Breast epithelium (tissue), 4 donors: ENCODE data around the gene CARM1. TPM values are rescaled to one million over a fixed set of nuclear protein-coding genes. Genes with fewer than 3 reads are reported as not detected.

Experiments used
- DNase-seq, 2 donors: peaks; one replicate each; pipeline ENCODE4 v3.0.0-alpha.2; 2019; ENCODE audit warnings: low spot score in 2 of 2
- H3K27ac ChIP-seq, 2 donors: fragments of 200-600 bp; sonication (generic) in 1 of 2; one replicate each; pipeline ENCODE4 v1.5.1; 2016 to 2019; ENCODE audit warnings: mild to moderate bottlenecking in 1 of 2
- H3K27me3 ChIP-seq, 2 donors: fragments of 200-600 bp; sonication (generic) in 1 of 2; one replicate each; pipeline versions ENCODE4 v1.5.1 to v1.6.0; 2017 to 2019; ENCODE audit warnings: control low read depth in 1 of 2, mild to moderate bottlenecking in 1 of 2
- H3K36me3 ChIP-seq: fragments of 200-600 bp; one replicate; pipeline ENCODE4 v1.5.1; 2019
- H3K4me1 ChIP-seq, 2 donors: fragments of 200-600 bp; sonication (generic); one replicate each; pipeline ENCODE4 v1.5.1; 2016 to 2019; ENCODE audit warnings: control low read depth in 1 of 2
- H3K4me3 ChIP-seq, 3 donors: fragments of 200-600 bp; sonication (generic); 1 replicate in 2 of 3; 2 replicates in 1 of 3; pipeline ENCODE4 v1.5.1; 2016 to 2019; ENCODE audit warnings: mild to moderate bottlenecking in 3 of 3, moderate library complexity in 2 of 3
- H3K9me3 ChIP-seq, 2 donors: fragments of 200-600 bp; sonication (generic) in 1 of 2; one replicate each; pipeline ENCODE4 v1.5.1; 2016 to 2019; ENCODE audit warnings: control low read depth in 1 of 2
- CTCF ChIP-seq, 3 donors: fragments of 450-650 bp; IDR thresholded peaks; one replicate each; pipeline ENCODE4 v1.5.1; 2016 to 2017; ENCODE audit warnings: antibody characterized with exemption in 3 of 3, mild to moderate bottlenecking in 3 of 3, moderate library complexity in 3 of 3
- POLR2A ChIP-seq: fragments of 450-650 bp; IDR thresholded peaks from one replicate; pipeline ENCODE4 v1.6.1; 2016; ENCODE audit warnings: antibody characterized with exemption, mild to moderate bottlenecking, moderate library complexity
- POLR2AphosphoS5 ChIP-seq, 3 donors: sonication (generic); formaldehyde crosslinking; IDR thresholded peaks; one replicate each; pipeline ENCODE4 v1.6.1; 2017; ENCODE audit warnings: antibody characterized with exemption in 3 of 3
- intact Hi-C: fragments of 100-400 bp; cut with DNase I; formaldehyde crosslinking; loops from one replicate; pipeline ENCODE4 v1.15.1; 2023; ENCODE audit warnings: low total_unique reads
- total RNA-seq, 3 donors: library from RNA; depleted of rRNA; stranded (reverse); fragments of >200 nt; gene quantifications; one replicate each; pipeline ENCODE4 v1.1.0, GENCODE V29; 2016

CARM1 gene
- total RNA-seq, 3 donors from 2014 or later = 11.6 to 17.3 (median 17.0) TPM

- Histone ChIP-seq H3K4me1 (no peaks in the 10 kb centered on the region), H3K36me3 (no peaks in the 10 kb centered on the region), H3K27ac (no peak overlapping the region), H3K9me3 (no peaks in the 10 kb centered on the region), H3K27me3 (no peaks in the 10 kb centered on the region), H3K4me3 (no peak overlapping the region)
- DNase-seq = no peak
- TF ChIP-seq POLR2A (no peak), CTCF (IDR thresholded peaks at IDR 0.05) (no peak), POLR2AphosphoS5 (IDR thresholded peaks at IDR 0.05) (no peak)
- intact Hi-C loops = no loop called here
Measured at GRCh38 chr19:10887616-10888367, 16.4 kb downstream of the CARM1 start.

GRCh38 chr19:10888421-10888866 is 17.1 kb downstream of the CARM1 start:
- intact Hi-C loops = no loop called here
- H3K4me3 ChIP-seq = no peak overlapping the region
- H3K9me3 ChIP-seq = no peaks in the 10 kb centered on the region
- TF ChIP-seq CTCF (IDR thresholded peaks at IDR 0.05) = no peak
- no peaks in the 10 kb centered on the region for H3K4me1 ChIP-seq
- no peak overlapping the region for H3K27ac ChIP-seq
- DNase-seq = no peak
- no peaks in the 10 kb centered on the region for H3K36me3 ChIP-seq
- H3K27me3 ChIP-seq = no peaks in the 10 kb centered on the region

GRCh38 chr19:10889880-10890279 is 18.5 kb downstream of the CARM1 start:
- no peaks in the 10 kb centered on the region for H3K4me1 ChIP-seq

GRCh38 chr19:10891405-10892086 is 20.2 kb downstream of the CARM1 start:
- no peak for TF ChIP-seq POLR2AphosphoS5 (IDR thresholded peaks at IDR 0.05)
- no peak for TF ChIP-seq CTCF (IDR thresholded peaks at IDR 0.05)
- TF ChIP-seq POLR2A = no peak
- peak overlapping the region; percentile 22 to 64 for H3K27ac ChIP-seq
- peak overlapping the region in 1 of 3 donors; percentile 31 for H3K4me3 ChIP-seq
- H3K27me3 ChIP-seq = no peaks in the 10 kb centered on the region
- H3K4me1 ChIP-seq = no peaks in the 10 kb centered on the region
- no peaks in the 10 kb centered on the region for H3K36me3 ChIP-seq
- intact Hi-C loops = no loop called here
- peak in 1 of 2 donors; percentile 29 for DNase-seq
- no peaks in the 10 kb centered on the region for H3K9me3 ChIP-seq

More at GRCh38 chr19:10889880-10890279, 18.5 kb downstream of the CARM1 start:
- no peak overlapping the region for H3K27ac ChIP-seq
- H3K4me3 ChIP-seq = no peak overlapping the region
- intact Hi-C loops = no loop called here
- TF ChIP-seq POLR2AphosphoS5 (IDR thresholded peaks at IDR 0.05) (no peak), POLR2A (no peak)
- no peak for DNase-seq
- no peaks in the 10 kb centered on the region for H3K27me3 ChIP-seq
- no peaks in the 10 kb centered on the region for H3K9me3 ChIP-seq
- no peaks in the 10 kb centered on the region for H3K36me3 ChIP-seq

- DNase-seq = no peak
- TF ChIP-seq POLR2AphosphoS5 (IDR thresholded peaks at IDR 0.05) (no peak), CTCF (IDR thresholded peaks at IDR 0.05) (no peak), POLR2A (no peak)
- intact Hi-C loops = no loop called here
- Histone ChIP-seq H3K27ac (peak overlapping the region in 1 of 2 donors; percentile 26), H3K4me1 (peaks cover 0 to 6% of the 10 kb centered on the region in 2 donors), H3K4me3 (no peak overlapping the region), H3K27me3 (no peaks in the 10 kb centered on the region), H3K9me3 (no peaks in the 10 kb centered on the region), H3K36me3 (no peaks in the 10 kb centered on the region)
Measured at GRCh38 chr19:10892256-10892655, 20.9 kb downstream of the CARM1 start.
